ENCODE measurements around the gene DCST1. TPM values are rescaled to one million over a fixed set of nuclear protein-coding genes. Genes with fewer than 3 reads are reported as not detected.

Gene DCST1
- total RNA-seq, result not detected

DNA sequence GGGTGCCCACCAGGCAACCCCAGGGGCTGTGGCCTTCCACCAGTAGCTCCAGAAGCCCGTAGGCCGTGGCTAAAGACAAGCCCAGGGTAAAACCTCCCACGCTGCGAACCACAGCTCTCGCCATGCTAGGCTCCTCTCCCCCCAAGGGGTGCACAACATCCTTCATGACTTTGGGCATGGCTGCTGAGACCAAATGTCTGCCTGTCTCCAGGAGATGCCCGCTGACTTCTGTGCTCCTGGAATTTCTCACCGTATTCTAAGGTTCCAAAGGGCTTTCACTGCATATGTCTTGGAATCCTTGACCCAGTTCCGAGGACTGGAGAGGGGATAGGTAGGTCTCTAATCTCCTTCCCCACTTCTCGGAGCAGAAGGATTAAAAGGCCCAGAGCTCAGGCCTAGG is at the start of gene DCST1, which contains the start of gene DCST2:
DCST1 (plus strand) TSS at position 301 of the 400 bp plus-strand sequence. CDS start 213 bp downstream, outside the sequence.
DCST2 (minus strand) TSS at position 258 of the 400 bp plus-strand sequence; CDS start at position 178, 80 bp downstream.

DNA sequence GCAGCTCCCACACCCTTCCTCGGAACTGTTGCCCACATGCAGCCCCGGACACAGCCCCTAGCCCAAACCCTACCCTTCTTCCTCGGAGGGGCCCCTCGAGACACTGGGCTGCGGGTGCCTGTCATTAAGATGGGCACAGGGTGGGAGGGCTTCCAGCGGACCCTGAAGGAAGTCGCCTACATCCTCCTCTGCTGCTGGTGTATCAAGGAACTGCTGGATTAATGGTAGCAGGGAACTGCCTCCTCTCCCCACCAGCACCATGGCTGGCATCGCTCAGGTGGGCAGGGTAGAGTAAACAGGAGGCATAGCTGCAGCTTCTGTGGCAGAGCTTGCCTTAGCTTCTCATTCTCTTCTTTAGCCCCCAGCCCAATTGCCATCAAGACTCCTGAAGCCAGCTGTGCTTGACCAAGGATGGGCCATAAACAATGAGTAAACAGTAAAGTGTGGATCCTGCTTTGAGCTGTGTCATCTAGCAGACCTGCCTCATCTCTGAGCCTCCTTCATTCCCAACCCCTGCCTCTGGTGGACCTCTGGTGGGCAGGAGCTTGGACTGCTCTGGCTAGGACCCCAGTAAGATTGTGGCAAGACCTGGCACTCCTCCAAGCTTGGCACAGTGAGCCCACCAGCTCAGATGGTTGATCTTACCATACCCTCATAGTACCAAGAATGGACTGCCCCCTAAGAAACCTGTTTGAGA is 39.9 kb upstream of the DCST1 start, which contains the start of gene LENEP:
LENEP (plus strand) TSS at position 15 of the 697 bp plus-strand sequence; CDS start at position 37, 22 bp downstream.

GRCh38 chr1:155002464-155003226 is 31.0 kb upstream of the DCST1 start, which contains the start of gene ZBTB7B:
Gene ZBTB7B (plus strand): TSS chr1:155002802. CDS start chr1:155014661, 11,859 bp downstream.

DNA sequence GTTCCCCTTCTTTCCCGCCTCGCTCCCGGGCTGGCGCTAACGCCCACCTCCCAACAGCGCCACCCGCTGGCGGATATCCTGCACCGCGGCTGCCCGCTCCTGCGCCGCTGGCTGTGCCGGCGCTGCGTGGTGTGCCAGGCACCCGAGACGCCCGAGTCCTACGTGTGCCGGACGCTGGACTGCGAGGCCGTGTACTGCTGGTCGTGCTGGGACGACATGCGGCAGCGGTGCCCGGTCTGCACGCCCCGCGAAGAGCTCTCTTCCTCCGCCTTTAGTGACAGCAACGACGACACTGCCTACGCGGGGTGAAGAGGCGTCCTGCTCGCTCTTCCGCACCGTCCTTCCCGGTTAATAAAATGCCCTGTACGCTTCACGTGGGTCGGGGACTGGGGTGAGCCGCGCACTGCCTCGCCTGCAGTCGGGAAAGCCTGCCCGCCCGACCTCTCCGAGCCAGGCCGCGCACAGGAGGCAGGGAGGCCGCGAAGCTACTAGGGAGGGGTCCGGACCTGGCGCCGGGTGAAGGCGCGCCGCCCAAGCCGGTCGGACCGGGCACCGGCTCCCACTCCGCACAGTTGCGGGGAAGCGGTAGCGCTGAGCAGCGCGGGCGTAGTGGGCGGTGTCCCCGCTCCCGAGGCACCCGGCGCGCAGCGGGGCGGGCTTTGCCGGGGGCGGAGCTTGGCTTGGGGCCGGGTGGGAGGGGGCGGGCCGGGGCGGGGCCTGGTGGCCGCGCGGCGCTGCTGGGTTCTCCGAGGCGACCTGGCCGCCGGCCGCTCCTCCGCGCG is 17.1 kb downstream of the DCST1 start, which contains the start of gene ADAM15:
ADAM15 (plus strand) TSS at position 757 of the 782 bp plus-strand sequence. CDS start 71 bp downstream, outside the sequence.

GRCh38 chr1:155063550-155064110 is 30.0 kb downstream of the DCST1 start, which contains the start of gene EFNA4:
Gene EFNA4 (plus strand): TSS chr1:155063740. CDS start chr1:155063824, 84 bp downstream.

DNA sequence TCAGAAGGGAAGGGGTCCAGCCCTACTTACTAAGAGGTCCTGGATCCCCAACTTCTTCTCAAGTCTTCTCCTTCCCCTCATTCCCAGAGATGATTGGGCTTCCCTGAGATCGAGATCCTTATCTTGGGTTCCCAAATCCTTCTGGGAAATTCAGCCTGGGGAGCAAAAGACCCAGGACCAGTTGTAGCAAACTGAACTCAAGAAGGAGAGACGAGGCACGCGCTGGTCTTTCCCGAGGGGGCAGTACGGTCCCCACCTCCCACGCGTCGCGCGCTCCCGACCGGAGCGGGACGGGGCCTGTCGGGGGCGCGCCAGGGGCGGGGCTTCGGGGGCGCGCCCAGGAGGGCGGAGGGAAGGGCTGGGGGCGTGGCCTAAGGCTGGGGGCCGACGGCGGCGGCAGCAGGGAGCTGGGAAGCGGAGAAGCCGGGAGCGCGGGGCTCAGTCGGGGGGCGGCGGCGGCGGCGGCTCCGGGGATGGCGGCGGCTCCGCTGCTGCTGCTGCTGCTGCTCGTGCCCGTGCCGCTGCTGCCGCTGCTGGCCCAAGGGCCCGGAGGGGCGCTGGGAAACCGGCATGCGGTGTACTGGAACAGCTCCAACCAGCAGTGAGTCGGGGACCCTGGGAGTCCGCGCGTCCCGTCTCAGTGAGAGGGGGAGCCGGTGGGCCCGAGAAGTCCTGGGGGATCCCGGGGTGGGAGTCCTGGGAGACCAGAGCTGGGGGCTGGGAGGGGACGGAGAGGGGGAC is 45.0 kb downstream of the DCST1 start, which contains the start of gene EFNA3:
EFNA3 (plus strand) TSS at position 369 of the 741 bp plus-strand sequence; CDS start at position 474, 105 bp downstream.

Other genes with a start within 250 kb of the DCST1 start
- 4.0 TPM for gene KCNN3, start 163.5 kb upstream of the DCST1 start, total RNA-seq
- 17.9 TPM for gene PMVK, start 97.1 kb upstream of the DCST1 start, total RNA-seq
- 118 TPM for gene PBXIP1, start 77.7 kb upstream of the DCST1 start, total RNA-seq
- 20.3 TPM for gene PYGO2, start 72.0 kb upstream of the DCST1 start, total RNA-seq
- 58.2 TPM for gene SHC1, start 63.1 kb upstream of the DCST1 start, total RNA-seq
- gene CKS1B, start 59.1 kb upstream of the DCST1 start, total RNA-seq, result 27.9 TPM
- gene FLAD1, start 50.5 kb upstream of the DCST1 start, total RNA-seq, result 21.3 TPM
- gene LENEP, start 40.2 kb upstream of the DCST1 start, total RNA-seq, result 6.0 TPM
- gene ZBTB7B, start 31.0 kb upstream of the DCST1 start, total RNA-seq, result 14.0 TPM
- 0.49 TPM for gene DCST2, start within 50 bp of the DCST1 start, total RNA-seq
- 49.4 TPM for gene ADAM15, start 17.5 kb downstream of the DCST1 start, total RNA-seq
- gene EFNA4, start 29.9 kb downstream of the DCST1 start, total RNA-seq, result 2.9 TPM
- gene EFNA3, start 45.0 kb downstream of the DCST1 start, total RNA-seq, result 5.8 TPM
- 26.9 TPM for gene EFNA1, start 94.1 kb downstream of the DCST1 start, total RNA-seq
- gene SLC50A1, start 102.0 kb downstream of the DCST1 start, total RNA-seq, result 15.6 TPM
- gene DPM3, start 106.7 kb downstream of the DCST1 start, total RNA-seq, result 39.4 TPM
- 51.1 TPM for gene KRTCAP2, start 139.5 kb downstream of the DCST1 start, total RNA-seq
- gene TRIM46, start 140.0 kb downstream of the DCST1 start, total RNA-seq, result 5.7 TPM
- 50.7 TPM for gene THBS3, start 174.1 kb downstream of the DCST1 start, total RNA-seq
- gene MTX1, start 174.9 kb downstream of the DCST1 start, total RNA-seq, result 18.3 TPM
- 9.5 TPM for gene ENTREP3, start 221.7 kb downstream of the DCST1 start, total RNA-seq
- 33.2 TPM for gene SCAMP3, start 228.5 kb downstream of the DCST1 start, total RNA-seq
- gene CLK2, start 239.7 kb downstream of the DCST1 start, total RNA-seq, result 49.3 TPM
- gene HCN3, start 243.6 kb downstream of the DCST1 start, total RNA-seq, result 7.4 TPM